ENCODE measurements around the gene KLF13.

KLF13 gene

GRCh38 chr15:31333820-31334219 lies 7.2 kb downstream of the KLF13 start:
- no peak for DNase-seq

GRCh38 chr15:31335989-31336592 lies 9.5 kb downstream of the KLF13 start:
- no peak for DNase-seq

- DNase-seq = no peak
Measured at GRCh38 chr15:31336593-31337295, 10.1 kb downstream of the KLF13 start.

GRCh38 chr15:31337352-31338031 lies 10.9 kb downstream of the KLF13 start:
- no peak for DNase-seq

- no peak for DNase-seq
Measured at GRCh38 chr15:31338318-31338878, 11.8 kb downstream of the KLF13 start.

- no peak for DNase-seq
Measured at GRCh38 chr15:31338879-31339557, 12.4 kb downstream of the KLF13 start.

- DNase-seq = no peak
Measured at GRCh38 chr15:31339558-31339895, 12.9 kb downstream of the KLF13 start.

- DNase-seq = no peak
Measured at GRCh38 chr15:31340047-31340446, 13.4 kb downstream of the KLF13 start.

GRCh38 chr15:31340592-31340991 lies 14.0 kb downstream of the KLF13 start:
- no peak for DNase-seq

- no peak for DNase-seq
Measured at GRCh38 chr15:31341071-31341470, 14.4 kb downstream of the KLF13 start.

GRCh38 chr15:31341496-31342195 lies 15.0 kb downstream of the KLF13 start:
- DNase-seq = no peak

GRCh38 chr15:31342381-31342780 lies 15.7 kb downstream of the KLF13 start:
- no peak for DNase-seq

- no peak for DNase-seq
Measured at GRCh38 chr15:31342781-31343626, 16.4 kb downstream of the KLF13 start.

- no peak for DNase-seq
Measured at GRCh38 chr15:31343831-31344230, 17.2 kb downstream of the KLF13 start.

- no peak for DNase-seq
Measured at GRCh38 chr15:31344266-31344665, 17.6 kb downstream of the KLF13 start.

GRCh38 chr15:31344823-31345605 lies 18.4 kb downstream of the KLF13 start:
- DNase-seq = no peak

GRCh38 chr15:31345606-31346366 lies 19.2 kb downstream of the KLF13 start:
- no peak for DNase-seq

- DNase-seq = no peak
Measured at GRCh38 chr15:31346367-31347066, 19.9 kb downstream of the KLF13 start.
